ENCODE results near the gene ALOX5AP.

- TF ChIP-seq CTCF (IDR thresholded peaks at IDR 0.05) (no peak), MAFK (IDR thresholded peaks at IDR 0.05; ENCODE audit: partially characterized antibody) (no peak), USF2 (IDR thresholded peaks at IDR 0.05) (no peak), BHLHE40 (IDR thresholded peaks at IDR 0.05; ENCODE audit: low read depth, low read length) (no peak), POLR2A (IDR thresholded peaks at IDR 0.05; ENCODE audit: low read length) (no peak), EHMT2 (IDR thresholded peaks at IDR 0.05; ENCODE audit: low read depth) (no peak), SMC3 (IDR thresholded peaks at IDR 0.05) (no peak), NR3C1 (IDR thresholded peaks at IDR 0.05) (no peak), JUNB (IDR thresholded peaks at IDR 0.05) (no peak), ZFP36 (IDR thresholded peaks at IDR 0.05; ENCODE audit: borderline replicate concordance, partially characterized antibody) (no peak), JUN (IDR thresholded peaks at IDR 0.05) (no peak), RAD21 (conservative IDR thresholded peaks at IDR 0.05 in 1 of 2, IDR thresholded peaks at IDR 0.05 in 1 of 2) (no peak), MAX (IDR thresholded peaks at IDR 0.05) (no peak), NFE2L2 (conservative IDR thresholded peaks at IDR 0.05; ENCODE audit: low read length) (no peak)
Observed at GRCh38 chr13:30785191-30785850, 50.0 kb downstream of the ALOX5AP start.

All from A549 (cell line).